Activated T-helper 2 cell treated with anti-CD3 and anti-CD28 coated beads, Interferon-gamma antibody, Interleukin-2, Interleukin-4, amounts not matched to agents 10 μg/mL and 5 μg/mL and 100 μg/mL, durations not matched to agents 14 hours and 24 hours and 36 hours (primary cell): ENCODE results near the gene ACTL10. TPM values are rescaled to one million over a fixed set of nuclear protein-coding genes. Genes with fewer than 3 reads are reported as not detected.
"Not testable (repeated sequence)": the region's sequence is repeated elsewhere in the genome, so short reads cannot be mapped to it uniquely, and the experiment has no call there.

Source experiments
- DNase-seq: peaks from one replicate; pipeline ENCODE4 v3.0.0; 2021; ENCODE audit warnings: low spot score
- H3K27ac Mint-ChIP-seq: one replicate; pipeline ENCODE4 v1.8.0; 2021; ENCODE audit warnings: mixed read lengths
- H3K27me3 Mint-ChIP-seq: one replicate; pipeline ENCODE4 v1.8.0; 2021; ENCODE audit warnings: low read depth, mixed read lengths
- H3K36me3 Mint-ChIP-seq: one replicate; pipeline ENCODE4 v1.8.0; 2021; ENCODE audit warnings: low read depth, mixed read lengths
- H3K4me1 Mint-ChIP-seq: one replicate; pipeline ENCODE4 v1.8.0; 2021; ENCODE audit warnings: low read depth, mixed read lengths
- H3K4me3 Mint-ChIP-seq: one replicate; pipeline ENCODE4 v1.8.0; 2021; ENCODE audit warnings: low read depth, mild to moderate bottlenecking, moderate library complexity, mixed read lengths
- H3K9me3 Mint-ChIP-seq: one replicate; pipeline ENCODE4 v1.8.0; 2021; ENCODE audit warnings: mixed read lengths
- intact Hi-C: fragments of 100-400 bp; cut with micrococcal nuclease; formaldehyde crosslinking; loops from one replicate; pipeline ENCODE4 v1.15.1; 2023
- total RNA-seq: library from RNA; stranded (reverse); gene quantifications from 2 replicates; pipeline ENCODE4 v1.2.3, GENCODE V29; 2022

Gene ACTL10
- total RNA-seq, 1 donor from 2014 or later, result 2.6 TPM

- intact Hi-C loops, result loop anchor here (1.0 to 10.0 kb wide), 4 partner anchors 20 to 306 kb away; partner anchors contain the start of genes CHMP4B and RALY
- peaks cover 11% of the 10 kb centered on the region for H3K36me3 Mint-ChIP-seq
- no peak for DNase-seq
- no peak overlapping the region for H3K4me3 Mint-ChIP-seq
- H3K9me3 Mint-ChIP-seq, result no peaks in the 10 kb centered on the region
- H3K27ac Mint-ChIP-seq, result peak overlapping the region; percentile 87
- H3K27me3 Mint-ChIP-seq, result no peaks in the 10 kb centered on the region
- H3K4me1 Mint-ChIP-seq, result peaks cover 53% of the 10 kb centered on the region
These were observed 22.2 kb downstream of the ACTL10 start for GRCh38 chr20:33688938-33689424.

- H3K9me3 Mint-ChIP-seq, result no peaks in the 10 kb centered on the region
- intact Hi-C loops, result loop anchor here (2.0 to 10.0 kb wide), 3 partner anchors 19 to 305 kb away; partner anchors contain the start of genes CHMP4B and RALY
- H3K36me3 Mint-ChIP-seq, result peaks cover 6% of the 10 kb centered on the region
- H3K4me3 Mint-ChIP-seq, result peak overlapping the region; percentile 52
- H3K27ac Mint-ChIP-seq, result peak overlapping the region; percentile 90
- H3K27me3 Mint-ChIP-seq, result no peaks in the 10 kb centered on the region
- no peak for DNase-seq
- H3K4me1 Mint-ChIP-seq, result peaks cover 48% of the 10 kb centered on the region
These were observed 22.8 kb downstream of the ACTL10 start for GRCh38 chr20:33689493-33689892.

GRCh38 chr20:33689973-33690372 lies 23.2 kb downstream of the ACTL10 start:
- peak; percentile 39 for DNase-seq
- no peaks in the 10 kb centered on the region for H3K27me3 Mint-ChIP-seq
- peaks cover 1% of the 10 kb centered on the region for H3K36me3 Mint-ChIP-seq
- peak overlapping the region; percentile 52 for H3K4me3 Mint-ChIP-seq
- H3K27ac Mint-ChIP-seq, result peak overlapping the region; percentile 90
- peaks cover 44% of the 10 kb centered on the region for H3K4me1 Mint-ChIP-seq
- intact Hi-C loops, result loop anchor here (1.0 to 10.0 kb wide), 4 partner anchors 19 to 305 kb away; partner anchors contain the start of genes CHMP4B, PXMP4 and RALY
- H3K9me3 Mint-ChIP-seq, result no peaks in the 10 kb centered on the region

- Mint-ChIP-seq H3K9me3 (peaks cover 3% of the 10 kb centered on the region), H3K4me3 (no peak overlapping the region), H3K4me1 (peaks cover 25% of the 10 kb centered on the region), H3K27ac (no peak overlapping the region), H3K27me3 (no peaks in the 10 kb centered on the region), H3K36me3 (no peaks in the 10 kb centered on the region)
- intact Hi-C loops, result no loop called here
- DNase-seq, result no peak
These were observed 26.5 kb downstream of the ACTL10 start for GRCh38 chr20:33693289-33693688.

GRCh38 chr20:33693741-33694638 lies 27.2 kb downstream of the ACTL10 start:
- DNase-seq, result no peak
- H3K27me3 Mint-ChIP-seq, result no peaks in the 10 kb centered on the region
- no peak overlapping the region for H3K27ac Mint-ChIP-seq
- intact Hi-C loops, result no loop called here
- no peaks in the 10 kb centered on the region for H3K36me3 Mint-ChIP-seq
- no peak overlapping the region for H3K4me3 Mint-ChIP-seq
- peaks cover 18% of the 10 kb centered on the region for H3K4me1 Mint-ChIP-seq
- H3K9me3 Mint-ChIP-seq, result peaks cover 3% of the 10 kb centered on the region

- no peak overlapping the region for H3K27ac Mint-ChIP-seq
- H3K27me3 Mint-ChIP-seq, result no peaks in the 10 kb centered on the region
- DNase-seq, result no peak
- no peak overlapping the region for H3K4me3 Mint-ChIP-seq
- no peaks in the 10 kb centered on the region for H3K36me3 Mint-ChIP-seq
- peaks cover 3% of the 10 kb centered on the region for H3K9me3 Mint-ChIP-seq
- intact Hi-C loops, result no loop called here
- peaks cover 12% of the 10 kb centered on the region for H3K4me1 Mint-ChIP-seq
These were observed 27.9 kb downstream of the ACTL10 start for GRCh38 chr20:33694639-33695012.

GRCh38 chr20:33696448-33696847 lies 29.7 kb downstream of the ACTL10 start:
- Mint-ChIP-seq H3K36me3 (no peaks in the 10 kb centered on the region), H3K27ac (no peak overlapping the region), H3K27me3 (no peaks in the 10 kb centered on the region), H3K9me3 (peaks cover 3% of the 10 kb centered on the region), H3K4me3 (no peak overlapping the region), H3K4me1 (peaks cover 5% of the 10 kb centered on the region)
- intact Hi-C loops, result no loop called here
- DNase-seq, result no peak

- peaks cover 3% of the 10 kb centered on the region for H3K9me3 Mint-ChIP-seq
- intact Hi-C loops, result no loop called here
- H3K4me1 Mint-ChIP-seq, result peaks cover 3% of the 10 kb centered on the region
- no peak for DNase-seq
- H3K27ac Mint-ChIP-seq, result no peak overlapping the region
- H3K4me3 Mint-ChIP-seq, result no peak overlapping the region
- H3K36me3 Mint-ChIP-seq, result no peaks in the 10 kb centered on the region
- H3K27me3 Mint-ChIP-seq, result no peaks in the 10 kb centered on the region
These were observed 30.4 kb downstream of the ACTL10 start for GRCh38 chr20:33697129-33697528.

GRCh38 chr20:33698966-33699365 lies 32.2 kb downstream of the ACTL10 start:
- H3K27ac Mint-ChIP-seq, H3K4me3 Mint-ChIP-seq, intact Hi-C loops, H3K27me3 Mint-ChIP-seq, H3K9me3 Mint-ChIP-seq, H3K4me1 Mint-ChIP-seq, H3K36me3 Mint-ChIP-seq, DNase-seq: not testable (repeated sequence)

- H3K27me3 Mint-ChIP-seq, H3K36me3 Mint-ChIP-seq, DNase-seq, H3K9me3 Mint-ChIP-seq, H3K27ac Mint-ChIP-seq, H3K4me1 Mint-ChIP-seq, intact Hi-C loops, H3K4me3 Mint-ChIP-seq: not testable (repeated sequence)
These were observed 34.1 kb downstream of the ACTL10 start for GRCh38 chr20:33700696-33701441.

GRCh38 chr20:33701629-33702450 lies 35.1 kb downstream of the ACTL10 start:
- H3K27me3 Mint-ChIP-seq, result no peaks in the 10 kb centered on the region
- intact Hi-C loops, result no loop called here
- peaks cover 2% of the 10 kb centered on the region for H3K4me1 Mint-ChIP-seq
- H3K4me3 Mint-ChIP-seq, result no peak overlapping the region
- no peaks in the 10 kb centered on the region for H3K36me3 Mint-ChIP-seq
- no peak for DNase-seq
- peaks cover 3% of the 10 kb centered on the region for H3K9me3 Mint-ChIP-seq
- no peak overlapping the region for H3K27ac Mint-ChIP-seq

GRCh38 chr20:33702861-33703260 lies 36.1 kb downstream of the ACTL10 start:
- Mint-ChIP-seq H3K27me3 (no peaks in the 10 kb centered on the region), H3K27ac (no peak overlapping the region), H3K4me1 (no peaks in the 10 kb centered on the region), H3K36me3 (no peaks in the 10 kb centered on the region), H3K9me3 (no peaks in the 10 kb centered on the region), H3K4me3 (no peak overlapping the region)
- intact Hi-C loops, result no loop called here
- no peak for DNase-seq
